GM23338 (cell line): ENCODE results near the gene ZNF865. TPM values are rescaled to one million over a fixed set of nuclear protein-coding genes. Genes with fewer than 3 reads are reported as not detected.

ENCODE experiments used
- ATAC-seq: fragments of 200-7000 bp; cut with Tn5 transposase; 3 replicates; pipeline ENCODE4 v1.9.1; 2020
- DNase-seq: peaks from one replicate; pipeline ENCODE4 v3.0.0-alpha.2; 2015; ENCODE audit warnings: low spot score
- H2AFZ ChIP-seq: fragments of 200-600 bp; sonication (generic); 2 replicates; pipeline ENCODE4 v1.8.0; 2016; ENCODE audit warnings: antibody characterized with exemption, mild to moderate bottlenecking, moderate library complexity
- H3F3A ChIP-seq: fragments of 200-600 bp; sonication (generic); replicated peaks from 2 replicates; pipeline ENCODE4 v1.8.0; 2017; ENCODE audit warnings: antibody characterized with exemption, mixed run types, low read depth
- H3K27ac ChIP-seq: fragments of 200-600 bp; sonication (generic); 2 replicates; pipeline ENCODE4 v1.6.1; 2016; ENCODE audit warnings: low read depth
- H3K27me3 ChIP-seq: fragments of 200-600 bp; sonication (generic); 2 replicates; pipeline ENCODE4 v1.8.0; 2016; ENCODE audit warnings: mild to moderate bottlenecking, mixed run types, moderate library complexity; ENCODE audit not compliant: insufficient read depth
- H3K36me3 ChIP-seq: fragments of 200-600 bp; sonication (generic); 2 replicates; pipeline ENCODE4 v1.8.0; 2016; ENCODE audit warnings: mild to moderate bottlenecking; ENCODE audit not compliant: insufficient read depth
- H3K4me1 ChIP-seq: fragments of 200-600 bp; sonication (generic); 2 replicates; pipeline ENCODE4 v1.8.0; 2016; ENCODE audit warnings: mild to moderate bottlenecking, moderate library complexity; ENCODE audit not compliant: insufficient read depth
- H3K4me2 ChIP-seq: fragments of 200-600 bp; sonication (generic); 2 replicates; pipeline ENCODE4 v1.7.1; 2017; ENCODE audit warnings: mixed run types
- H3K4me3 ChIP-seq: fragments of 200-600 bp; sonication (generic); 2 replicates; pipeline ENCODE4 v1.6.1; 2016; ENCODE audit warnings: mixed run types
- H3K79me2 ChIP-seq: fragments of 200-600 bp; sonication (generic); replicated peaks from 2 replicates; pipeline ENCODE4 v1.8.0; 2017; ENCODE audit warnings: mild to moderate bottlenecking; ENCODE audit not compliant: insufficient read depth
- H3K9me2 ChIP-seq: fragments of 200-600 bp; sonication (generic); 2 replicates; pipeline ENCODE4 v1.8.0; 2017; ENCODE audit not compliant: insufficient read depth
- H4K20me1 ChIP-seq: fragments of 200-600 bp; sonication (generic); replicated peaks from 2 replicates; pipeline ENCODE4 v1.8.0; 2017; ENCODE audit warnings: mild to moderate bottlenecking; ENCODE audit not compliant: insufficient read depth
- H3K27ac Mint-ChIP-seq: 2 replicates; pipeline ENCODE4 v1.8.0; 2020; ENCODE audit warnings: inconsistent platforms, mild to moderate bottlenecking, moderate library complexity, mixed read lengths
- H3K27me3 Mint-ChIP-seq: 3 replicates; pipeline ENCODE4 v1.8.0; 2022; ENCODE audit warnings: low read depth, mild to moderate bottlenecking, moderate library complexity, mixed read lengths, inconsistent platforms; ENCODE audit not compliant: insufficient read depth, poor library complexity
- H3K36me3 Mint-ChIP-seq: 3 replicates; pipeline ENCODE4 v1.8.0; 2021; ENCODE audit warnings: low read depth, mild to moderate bottlenecking, inconsistent platforms, moderate library complexity, mixed read lengths
- H3K4me1 Mint-ChIP-seq: 3 replicates; pipeline ENCODE4 v1.8.0; 2020; ENCODE audit warnings: mild to moderate bottlenecking, inconsistent platforms, mixed read lengths
- H3K4me3 Mint-ChIP-seq: 3 replicates; pipeline ENCODE4 v1.8.0; 2021; ENCODE audit warnings: moderate library complexity, mild to moderate bottlenecking, inconsistent platforms, mixed read lengths
- H3K9me3 Mint-ChIP-seq: 3 replicates; pipeline ENCODE4 v1.8.0; 2020; ENCODE audit warnings: moderate library complexity, mild to moderate bottlenecking, inconsistent platforms, mixed read lengths
- CREB1 ChIP-seq: fragments of 250-450 bp; sonication (Bioruptor Pico); IDR thresholded peaks from 2 replicates; pipeline ENCODE4 v1.5.0; 2020; ENCODE audit warnings: low read depth, mild to moderate bottlenecking, moderate library complexity
- CTCF ChIP-seq, 2 experiments: fragments of 200-600 bp in 1 of 2; sonication (generic) in 1 of 2; conservative IDR thresholded peaks; 2 replicates each; pipeline versions ENCODE4 v1.5.1 to v1.6.1; 2016 to 2017; ENCODE audit warnings: antibody characterized with exemption in 2 of 2, low read depth in 2 of 2, mild to moderate bottlenecking in 2 of 2, moderate library complexity in 1 of 2
- ETS1 ChIP-seq: IDR thresholded peaks from 2 replicates; pipeline ENCODE4 v1.6.1; 2016; ENCODE audit warnings: antibody characterized with exemption
- EZH2phosphoT487 ChIP-seq: fragments of 200-600 bp; sonication (generic); IDR thresholded peaks from one replicate; pipeline ENCODE4 v1.8.1; 2018; ENCODE audit warnings: antibody characterized with exemption; ENCODE audit not compliant: unreplicated experiment
- POLR2AphosphoS5 ChIP-seq: IDR thresholded peaks from 2 replicates; pipeline ENCODE4 v1.6.1; 2016; ENCODE audit warnings: antibody characterized with exemption, low read depth
- REST ChIP-seq: IDR thresholded peaks from one replicate; pipeline ENCODE4 v1.6.1; 2018; ENCODE audit warnings: antibody characterized with exemption; ENCODE audit not compliant: unreplicated experiment
- STAT1 ChIP-seq: IDR thresholded peaks from one replicate; pipeline ENCODE4 v1.6.1; 2016; ENCODE audit warnings: antibody characterized with exemption; ENCODE audit not compliant: unreplicated experiment
- ZNF114 ChIP-seq: fragments of 250-450 bp; sonication (Bioruptor Pico); IDR thresholded peaks from 2 replicates; pipeline ENCODE4 v1.5.0; 2020; ENCODE audit warnings: mild to moderate bottlenecking, moderate library complexity
- ZNF331 ChIP-seq: fragments of 250-450 bp; sonication (Bioruptor Pico); IDR thresholded peaks from 2 replicates; pipeline ENCODE4 v1.5.0; 2020; ENCODE audit warnings: low read depth, mild to moderate bottlenecking, moderate library complexity
- ZNF462 ChIP-seq: fragments of 250-450 bp; sonication (Bioruptor Pico); IDR thresholded peaks from 2 replicates; pipeline ENCODE4 v1.5.0; 2020; ENCODE audit warnings: mild to moderate bottlenecking, moderate library complexity
- polyA plus RNA-seq: library from polyadenylated mRNA; unstranded; fragments of >200 nt; fragmentation: Nextera tagmentation; extraction: Ambion mirVana; gene quantifications from 2 replicates; pipeline ENCODE4 v1.2.1, GENCODE V29; 2016
- total RNA-seq: library from RNA; depleted of rRNA; stranded (reverse); fragments of >200 nt; shearing (Covaris generic); gene quantifications from 2 replicates; pipeline ENCODE4 v1.2.3, GENCODE V29; 2014

Gene ZNF865
- total and polyA plus RNA-seq, 2 experiments from 2014 or later: 2.2 to 12.1 TPM

GRCh38 chr19:55642153-55643002 lies 36.9 kb downstream of the ZNF865 start:
- 0 out of 2 replicates have a peak, but pooled peaks cover 3% of the 10 kb centered on the region for H3K9me2 ChIP-seq
- DNase-seq (no peak), ATAC-seq (peak; percentile 15)
- H3K4me1 Mint-ChIP-seq: peaks cover 22% of the 10 kb centered on the region
- peaks cover 8% of the 10 kb centered on the region for H3K9me3 Mint-ChIP-seq
- H3K27me3 ChIP-seq: no peaks in the 10 kb centered on the region
- peaks cover 34% of the 10 kb centered on the region for H3F3A ChIP-seq
- H3K27me3 Mint-ChIP-seq: peaks cover 40% of the 10 kb centered on the region
- peaks cover 37% of the 10 kb centered on the region for H3K79me2 ChIP-seq
- peak overlapping the region; percentile 84 for H3K4me3 Mint-ChIP-seq
- peaks cover 53% of the 10 kb centered on the region for H3K36me3 Mint-ChIP-seq
- peak overlapping the region; percentile 96 for H3K4me2 ChIP-seq
- peak overlapping the region; percentile 95 for H3K27ac Mint-ChIP-seq
- H4K20me1 ChIP-seq: no peaks in the 10 kb centered on the region
- no peaks in the 10 kb centered on the region for H3K36me3 ChIP-seq
- no peak overlapping the region for H3K27ac ChIP-seq
- H3K4me3 ChIP-seq: peak overlapping the region; percentile 89
- H2AFZ ChIP-seq: peak overlapping the region; percentile 80; the same call in 1 of the 2 replicates
- TF ChIP-seq ETS1 (no peak), CREB1 (CRISPR knock-in tag) (no peak), ZNF114 (CRISPR knock-in tag) (no peak), ZNF331 (CRISPR knock-in tag) (no peak), STAT1 (no peak), POLR2AphosphoS5 (no peak), EZH2phosphoT487 (no peak), CTCF (conservative IDR thresholded peaks at IDR 0.05; ENCODE audit: low read depth in 2 of 2) (no peak), ZNF462 (no peak), REST (no peak)
- no peaks in the 10 kb centered on the region; the same call in 1 of the 2 replicates for H3K4me1 ChIP-seq
